GM19455 (cell line): Measurements from ENCODE around the gene PCYT1A.
"Not testable (repeated sequence)": the region's sequence is repeated elsewhere in the genome, so short reads cannot be mapped to it uniquely, and the experiment has no call there.

Source experiments
- ATAC-seq: cut with Tn5 transposase; IDR thresholded peaks from one replicate; pipeline ENCODE4 v1.9.1; 2021; ENCODE audit not compliant: unreplicated experiment

Gene PCYT1A

GRCh38 chr3:196216681-196217211 is 70.8 kb downstream of the PCYT1A start:
- no peak for ATAC-seq

- ATAC-seq = no peak
Observed at GRCh38 chr3:196216089-196216564, 71.4 kb downstream of the PCYT1A start, which contains the start of gene SLC51A. Gene SLC51A, plus strand, starts transcription at chr3:196216534. Its CDS starts 179 bp downstream, at chr3:196216713.

GRCh38 chr3:196215493-196216020 is 72.0 kb downstream of the PCYT1A start:
- no peak for ATAC-seq

GRCh38 chr3:196214783-196215441 is 72.6 kb downstream of the PCYT1A start:
- ATAC-seq = no peak

GRCh38 chr3:196210673-196211556 is 76.6 kb downstream of the PCYT1A start, which contains the start of gene ZDHHC19:
Gene ZDHHC19, minus strand, starts transcription at chr3:196211400. Its CDS starts 85 bp downstream, at chr3:196211315.
- no peak for ATAC-seq

- not testable (repeated sequence) for ATAC-seq
Observed at GRCh38 chr3:196209944-196210672, 77.4 kb downstream of the PCYT1A start.

- no peak for ATAC-seq
Observed at GRCh38 chr3:196208942-196209695, 78.4 kb downstream of the PCYT1A start.

GRCh38 chr3:196207833-196208607 is 79.5 kb downstream of the PCYT1A start:
- ATAC-seq = no peak

- no peak for ATAC-seq
Observed at GRCh38 chr3:196207159-196207832, 80.2 kb downstream of the PCYT1A start.

GRCh38 chr3:196205442-196206205 is 81.9 kb downstream of the PCYT1A start:
- not testable (repeated sequence) for ATAC-seq

- no peak for ATAC-seq
Observed at GRCh38 chr3:196203846-196204245, 83.7 kb downstream of the PCYT1A start.

GRCh38 chr3:196202516-196202970 is 85.0 kb downstream of the PCYT1A start:
- ATAC-seq = no peak

GRCh38 chr3:196198771-196199753 is 88.5 kb downstream of the PCYT1A start:
- no peak for ATAC-seq

GRCh38 chr3:196198081-196198675 is 89.3 kb downstream of the PCYT1A start:
- no peak for ATAC-seq

- ATAC-seq = no peak
Observed at GRCh38 chr3:196197524-196197923, 90.0 kb downstream of the PCYT1A start.

- no peak for ATAC-seq
Observed at GRCh38 chr3:196195664-196196265, 91.8 kb downstream of the PCYT1A start.
